Brain pericyte (primary cell): ENCODE data around the gene CDRT4.

ENCODE experiments used
- DNase-seq: peaks from one replicate; pipeline ENCODE4 v3.0.0-alpha.2; 2012; ENCODE audit warnings: low read depth, low spot score

CDRT4 gene

DNA sequence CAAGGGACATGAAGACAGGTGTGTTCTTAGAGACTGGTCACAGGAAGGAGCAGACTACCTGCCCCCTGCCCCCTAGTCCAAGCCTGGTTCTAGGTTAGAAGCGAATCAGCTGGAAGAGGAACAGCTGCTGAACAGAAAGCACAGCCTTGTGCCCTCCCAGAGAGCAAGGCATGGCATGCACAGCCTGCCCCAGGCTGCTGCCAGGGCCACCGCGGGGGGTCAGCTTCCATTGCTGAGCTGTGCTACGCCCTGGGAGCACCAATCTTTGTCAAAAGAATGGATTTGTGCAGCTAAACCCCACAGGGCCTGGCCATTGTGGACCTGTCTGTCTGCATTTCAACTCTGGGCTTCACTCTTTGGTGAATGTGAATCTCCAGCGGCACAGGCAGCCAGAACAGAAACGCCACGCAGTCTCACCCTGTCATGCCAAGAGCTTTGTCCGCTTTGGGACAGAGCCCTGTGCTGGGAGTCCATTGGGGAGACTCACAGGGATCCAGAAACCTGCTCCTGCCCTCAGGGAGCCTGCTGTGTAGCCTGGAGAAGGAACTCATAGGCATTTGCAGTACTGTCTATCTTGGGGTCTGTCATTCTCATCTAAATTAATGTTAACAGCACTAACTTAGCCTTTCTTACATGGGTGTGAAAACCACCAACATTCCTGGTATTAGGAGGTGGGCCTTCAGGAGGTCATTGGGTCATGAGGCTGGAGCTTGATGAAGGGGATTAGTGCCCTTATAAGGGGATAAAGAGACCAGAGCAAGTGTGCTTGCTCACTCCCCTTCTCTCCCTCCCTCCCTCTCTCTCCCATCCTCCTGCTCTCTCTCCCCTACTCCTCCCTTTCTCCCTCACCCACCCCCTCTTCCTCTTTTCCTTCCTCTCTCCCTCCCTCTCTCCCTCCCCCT lies 25.6 kb upstream of the CDRT4 start:
- no peak for DNase-seq

DNA sequence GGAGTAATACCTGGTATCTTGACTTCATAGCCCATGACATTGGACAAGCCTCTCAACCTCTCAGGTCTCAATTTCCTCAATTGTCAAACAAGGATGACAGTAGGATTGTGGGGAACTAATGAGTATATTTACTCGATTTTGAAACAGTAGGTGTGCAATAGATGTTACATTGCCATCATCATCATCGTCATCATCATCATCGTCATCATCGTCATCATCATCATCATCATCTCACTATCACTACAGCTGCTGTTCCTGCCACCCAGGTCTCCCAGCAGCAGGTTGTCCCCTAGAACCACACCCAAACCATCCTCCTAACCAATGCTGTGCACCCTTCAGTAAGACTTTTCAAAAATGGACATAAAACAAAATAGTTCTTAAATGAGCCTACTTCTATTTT lies 24.8 kb upstream of the CDRT4 start:
- no peak for DNase-seq

DNA sequence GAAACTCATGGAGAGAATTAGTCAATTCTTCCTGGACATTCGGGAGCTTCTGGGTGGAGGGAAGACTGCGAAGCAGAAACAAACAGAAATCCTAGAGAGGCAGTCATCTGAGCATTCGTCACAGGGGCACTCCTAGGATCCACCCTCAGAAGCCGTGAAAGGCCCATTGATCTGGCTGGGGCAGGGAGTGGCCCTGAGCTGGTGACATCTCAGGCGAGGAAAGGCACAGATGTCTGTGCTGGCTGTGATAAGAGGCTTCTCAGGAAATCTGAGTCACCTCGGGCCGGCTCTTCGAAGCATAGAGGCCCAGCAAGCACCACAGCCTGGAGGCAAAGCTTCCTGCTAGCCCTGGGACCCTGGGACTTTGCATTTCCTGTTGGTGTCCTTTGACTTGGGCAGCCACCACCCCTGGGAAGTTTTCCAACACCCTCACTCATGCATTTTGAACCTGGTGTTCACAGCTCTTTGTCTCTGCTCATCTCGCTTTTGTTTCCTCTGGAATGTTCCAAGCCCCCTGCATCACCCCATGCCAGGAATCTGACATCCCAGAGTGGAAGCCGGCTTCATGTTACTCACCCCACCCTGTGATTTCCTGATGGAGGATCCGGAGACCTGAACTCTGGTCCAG lies 23.3 kb upstream of the CDRT4 start:
- DNase-seq = no peak

DNA sequence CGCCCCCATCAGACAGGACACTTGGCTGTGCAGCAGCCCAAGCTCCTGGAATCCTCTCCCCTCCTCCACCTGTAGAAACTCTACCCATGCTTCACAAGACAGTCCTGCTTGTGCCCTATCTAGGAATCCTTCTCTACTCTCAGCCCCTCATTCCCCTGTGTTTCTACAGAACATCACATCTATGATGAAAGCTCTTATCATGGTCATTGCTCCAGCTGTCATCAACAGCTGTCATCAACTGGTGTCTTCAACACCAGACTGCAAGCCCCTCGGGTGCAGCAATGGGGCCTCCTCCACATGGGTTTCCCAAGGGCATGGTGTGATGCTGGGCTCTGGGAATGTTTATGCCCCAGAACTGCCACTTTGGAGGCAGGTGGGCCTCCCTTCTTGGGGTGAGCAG lies 21.1 kb upstream of the CDRT4 start:
- no peak for DNase-seq

DNA sequence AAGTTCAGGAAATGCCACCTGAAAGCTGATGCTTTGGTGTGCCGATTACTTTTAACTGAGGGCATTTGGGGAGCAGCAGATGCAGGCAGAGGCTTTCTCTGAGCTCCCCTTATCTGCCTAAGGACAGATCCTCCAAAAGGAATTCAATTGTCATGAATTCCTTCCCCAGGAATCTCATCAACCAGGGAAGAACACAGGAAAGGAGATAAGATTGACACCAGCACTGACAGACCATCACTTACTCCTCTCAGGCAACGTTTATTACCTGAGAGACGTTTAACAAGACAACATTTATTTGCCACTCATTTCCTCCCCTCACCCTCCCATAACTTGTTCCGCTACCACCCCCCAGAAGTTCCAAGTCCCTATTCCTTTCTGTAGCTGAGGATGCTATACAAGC lies 17.6 kb upstream of the CDRT4 start:
- DNase-seq = no peak

DNA sequence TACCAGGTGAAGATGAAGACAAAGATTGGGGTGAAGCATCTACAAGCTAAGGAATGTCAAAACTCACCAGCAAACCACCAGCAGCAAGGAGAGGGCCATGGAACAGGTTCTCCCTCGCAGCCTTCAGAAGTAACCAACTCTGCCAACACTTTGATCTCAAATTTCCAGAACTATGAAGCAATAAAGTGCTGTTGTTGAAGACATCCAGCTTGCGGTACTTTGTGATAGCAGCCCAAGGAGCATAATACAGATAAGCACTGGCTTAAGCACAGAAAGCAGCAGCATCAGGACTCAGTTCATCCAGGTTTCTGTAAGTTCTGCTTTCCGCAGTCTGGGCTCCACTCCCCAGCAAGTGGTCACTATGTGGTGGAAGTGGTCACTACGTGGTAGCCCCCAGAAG lies 16.0 kb upstream of the CDRT4 start:
- no peak for DNase-seq

DNA sequence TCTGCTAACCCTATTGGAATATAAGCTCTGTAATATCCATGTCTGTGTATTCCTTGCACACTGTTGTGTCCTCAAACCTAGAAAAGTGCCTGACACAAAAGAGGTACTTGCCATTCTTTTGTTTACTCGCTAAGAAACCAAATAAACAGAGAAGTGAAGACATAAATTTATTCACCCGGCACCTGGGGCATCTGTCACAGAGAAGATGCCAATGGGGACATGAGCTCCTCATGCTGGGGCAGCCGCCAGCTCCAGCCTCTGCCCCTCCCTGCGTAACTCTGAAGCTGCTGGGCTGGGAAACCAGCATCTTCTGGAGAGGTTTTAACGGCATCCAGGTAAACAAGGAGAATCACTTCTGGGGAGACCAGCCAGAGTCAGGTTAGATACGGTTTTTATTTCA lies 15.1 kb upstream of the CDRT4 start:
- DNase-seq = no peak

DNA sequence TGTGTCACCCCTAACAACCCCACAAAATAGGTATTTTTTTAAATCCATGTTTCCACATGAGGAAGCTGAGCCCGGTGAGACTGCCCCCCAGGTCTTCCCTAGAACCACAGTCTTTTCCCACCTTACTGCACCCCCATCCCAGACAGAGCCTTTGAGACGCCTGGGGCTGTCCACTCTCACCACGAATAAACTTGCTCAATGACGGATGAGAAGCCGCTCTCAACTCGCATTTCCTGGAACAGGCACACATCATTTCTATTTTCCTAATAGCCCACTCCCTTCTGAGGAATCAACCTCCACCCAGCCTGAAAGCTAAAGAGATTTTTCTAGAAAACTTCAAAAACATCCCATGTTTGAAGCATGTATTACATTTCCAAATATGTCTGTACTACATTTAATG lies 14.1 kb upstream of the CDRT4 start:
- no peak for DNase-seq

DNA sequence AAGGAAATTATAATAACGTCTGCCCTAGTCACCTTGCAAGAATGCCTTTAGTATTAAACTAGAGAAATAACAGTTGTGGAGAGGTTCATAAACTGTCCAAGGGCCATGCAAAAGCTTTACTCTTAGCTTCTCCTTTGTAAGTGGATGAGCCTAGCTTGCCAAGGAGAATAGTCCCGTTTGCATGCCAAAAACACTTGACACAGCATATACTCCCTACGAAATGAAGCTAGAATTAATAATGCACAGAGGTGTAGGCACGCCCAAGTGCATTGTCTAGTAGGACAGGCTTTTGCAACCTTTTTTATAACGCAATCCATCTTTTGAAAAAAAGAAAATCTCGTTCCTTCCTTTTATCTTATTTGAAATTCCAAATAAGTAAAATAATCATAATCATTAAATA lies 12.8 kb upstream of the CDRT4 start:
- DNase-seq = no peak

DNA sequence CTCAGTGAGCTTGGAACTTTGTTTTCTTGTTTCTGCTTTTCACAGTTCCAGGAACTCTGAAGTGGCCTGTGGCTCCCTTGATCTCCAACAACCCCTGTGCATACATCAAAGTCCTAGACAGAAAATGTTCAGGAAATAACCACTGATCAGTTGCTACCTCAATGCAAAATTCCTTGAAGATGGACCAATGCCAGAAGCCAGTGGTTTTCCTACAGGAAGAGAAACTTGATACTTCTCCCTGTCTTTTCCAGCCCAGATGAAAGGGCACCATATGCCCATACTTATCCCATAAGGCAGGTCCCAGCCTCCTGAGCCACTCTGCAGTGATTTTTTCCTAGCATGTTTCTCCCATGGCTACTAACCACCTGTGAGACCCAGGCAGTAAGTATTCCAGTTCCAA lies 12.3 kb upstream of the CDRT4 start:
- no peak for DNase-seq

DNA sequence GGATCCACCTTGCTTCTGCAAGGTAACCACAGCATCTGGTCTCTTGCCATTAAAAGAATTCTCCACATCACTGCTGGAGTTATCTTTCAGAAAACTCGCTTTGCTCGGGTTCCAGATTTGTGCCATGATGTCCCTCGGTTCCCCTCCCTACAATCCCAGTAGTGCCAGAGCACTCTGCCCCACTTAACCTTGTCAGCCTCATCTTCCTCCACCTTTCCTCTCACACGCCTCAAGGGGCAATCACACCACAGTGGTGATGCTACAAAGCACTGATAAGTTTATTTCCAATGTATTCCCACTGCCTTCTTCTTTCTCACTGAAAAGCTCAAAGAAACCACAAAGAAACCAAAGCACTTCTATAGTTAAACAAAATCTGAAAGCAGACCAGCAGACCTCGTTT lies 11.4 kb upstream of the CDRT4 start:
- no peak for DNase-seq

DNA sequence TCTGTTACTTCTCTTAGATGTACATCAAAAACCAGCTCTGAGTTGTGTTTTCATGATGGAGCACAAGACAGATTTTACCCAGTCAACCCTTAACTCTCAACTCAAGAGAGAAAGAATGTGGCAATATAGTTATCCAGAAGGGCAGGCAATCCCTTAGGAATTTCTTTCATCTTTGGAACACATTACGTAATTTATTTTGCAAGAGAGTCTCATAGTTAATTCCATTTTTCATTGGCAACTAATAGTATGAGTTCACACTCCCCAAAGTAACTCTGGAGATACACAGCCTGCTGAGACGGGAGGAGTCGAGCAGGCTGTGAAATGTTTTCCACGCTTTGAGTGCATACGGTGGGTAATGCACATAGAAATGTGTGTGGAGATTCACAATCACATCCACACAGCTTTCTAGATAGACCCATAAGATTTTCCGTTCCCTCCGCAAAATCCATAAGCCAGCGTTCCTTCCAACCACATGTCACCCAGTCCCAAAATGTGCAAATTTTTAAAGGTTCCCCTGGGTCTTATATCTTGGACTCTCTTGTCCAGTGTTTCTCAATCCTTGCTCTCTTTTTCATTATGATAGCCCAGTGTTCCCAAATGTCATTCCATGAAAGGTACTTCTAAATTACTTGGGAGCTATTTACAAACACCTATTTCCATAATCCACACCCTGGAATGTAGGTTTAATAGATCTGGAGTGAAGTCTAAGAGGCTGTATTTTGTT lies 8.4 kb upstream of the CDRT4 start:
- DNase-seq = no peak

DNA sequence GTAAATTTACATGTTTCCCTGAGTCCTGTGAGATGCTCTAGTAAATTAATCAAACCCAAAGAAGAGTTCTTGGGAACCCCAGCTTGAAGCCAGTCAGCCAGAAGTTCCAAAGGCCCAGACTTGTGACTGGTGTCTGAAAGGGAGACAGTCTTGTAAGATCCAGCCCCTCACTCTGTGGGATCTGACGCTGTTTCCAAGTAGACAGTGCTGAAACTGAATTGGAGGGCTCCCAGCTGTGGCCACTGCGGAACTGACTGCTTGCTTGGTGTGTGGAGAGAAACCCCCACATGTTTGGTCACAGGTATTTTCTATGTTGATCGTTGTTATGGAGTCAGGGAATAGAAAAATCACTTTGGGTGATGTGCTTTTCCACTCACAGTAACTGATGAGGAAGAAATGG lies 5.5 kb upstream of the CDRT4 start:
- no peak for DNase-seq

DNA sequence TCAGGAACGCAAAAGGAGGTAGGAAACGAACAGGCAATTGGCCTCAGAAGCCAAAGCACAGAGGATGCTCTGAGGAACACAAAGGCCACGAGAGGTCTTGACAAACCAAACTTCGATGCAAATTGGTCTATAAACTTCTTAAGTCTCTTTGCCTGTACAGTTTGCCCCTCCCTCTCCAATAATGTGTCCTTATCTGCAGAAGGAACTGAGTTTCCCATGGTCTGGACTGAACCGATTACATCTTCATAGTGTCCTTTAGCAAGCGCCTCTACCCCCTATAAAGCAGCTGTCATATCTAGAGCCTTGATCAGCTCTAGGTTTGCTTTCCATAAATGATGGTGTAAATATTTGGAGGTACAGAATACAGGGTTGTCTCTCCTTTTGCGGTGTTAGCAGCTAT lies 3.1 kb upstream of the CDRT4 start:
- no peak for DNase-seq

DNA sequence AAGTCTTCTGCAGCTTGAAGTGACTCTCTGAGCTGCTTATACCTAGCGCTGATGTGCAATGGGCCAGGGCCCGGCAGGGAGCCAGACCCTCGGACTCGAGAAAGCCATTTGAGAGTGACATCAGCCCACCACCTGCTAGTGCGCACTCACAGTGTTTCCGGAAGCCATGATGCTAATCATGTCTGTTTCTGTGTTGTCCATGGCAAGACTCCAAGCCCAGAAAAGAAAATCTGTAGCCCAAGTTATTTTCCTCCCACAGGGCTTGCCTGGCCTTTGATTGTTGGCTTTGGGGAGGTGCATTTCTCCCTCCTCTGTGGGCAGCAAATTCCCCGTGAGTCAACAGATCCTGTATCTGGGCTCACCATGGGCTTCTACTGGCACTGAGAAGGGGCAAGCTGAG lies 1.8 kb upstream of the CDRT4 start:
- peak; percentile 96 for DNase-seq

DNA sequence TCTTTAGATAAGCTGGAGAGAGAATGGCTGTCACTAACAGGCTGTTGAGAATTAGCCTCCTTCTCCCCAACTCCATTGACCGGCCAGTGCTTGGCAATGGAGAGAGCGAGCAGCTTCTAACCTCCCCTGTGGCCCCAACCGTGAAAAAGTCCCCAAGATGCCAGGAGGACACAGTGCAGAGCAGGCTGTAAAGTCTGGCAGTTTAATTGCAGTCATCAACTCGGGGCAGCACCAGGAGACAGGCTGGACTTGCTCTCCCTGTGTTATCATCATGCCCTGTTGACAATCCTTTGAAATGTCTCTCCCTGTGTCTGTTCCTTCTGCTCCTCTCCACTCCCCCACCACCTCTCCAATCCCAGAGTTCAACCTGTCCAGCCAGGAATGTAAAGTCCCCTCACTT lies 705 bp upstream of the CDRT4 start:
- no peak for DNase-seq

DNA sequence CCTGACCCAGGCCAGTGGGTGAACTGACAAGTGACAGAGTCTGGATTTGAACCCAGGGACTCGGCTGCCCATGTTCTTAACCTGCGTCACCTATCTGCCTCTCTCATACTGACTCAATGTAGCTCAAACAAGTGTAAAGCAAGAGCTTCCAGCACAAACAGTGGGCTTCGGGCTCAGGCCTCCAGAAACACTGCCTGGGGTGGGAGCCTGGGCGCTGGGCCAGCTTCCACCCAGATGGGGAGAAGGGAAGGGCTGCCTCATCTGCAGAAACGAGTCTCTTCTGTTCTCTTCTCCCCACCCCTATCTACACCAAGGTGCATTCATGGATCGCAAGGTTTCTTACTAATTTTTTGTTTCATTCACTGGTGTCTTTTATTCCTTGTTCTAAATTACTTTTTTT lies 1.3 kb downstream of the CDRT4 start:
- no peak for DNase-seq

DNA sequence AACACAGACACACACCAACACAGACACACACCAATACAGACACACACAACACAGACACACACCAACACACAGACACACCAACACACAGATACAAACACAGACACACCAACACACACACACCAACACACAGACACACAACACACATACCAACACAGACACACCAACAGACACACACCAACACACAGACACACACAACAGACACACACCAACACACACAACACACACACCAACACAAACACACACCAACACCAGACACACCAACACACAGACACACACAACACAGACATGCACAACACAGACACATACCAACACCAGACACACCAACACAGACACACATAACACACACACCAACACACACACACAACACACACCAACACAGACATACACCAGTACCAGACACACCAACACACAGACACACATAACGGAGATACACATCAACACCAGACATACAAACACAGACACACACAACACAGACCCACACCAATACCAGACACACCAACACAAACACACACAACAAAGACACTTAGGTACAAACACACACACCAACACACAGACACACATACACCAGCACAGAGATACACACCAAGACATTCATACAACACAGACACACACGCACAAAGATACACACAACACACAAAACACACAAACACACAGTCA lies 2.2 kb downstream of the CDRT4 start:
- DNase-seq = no peak

DNA sequence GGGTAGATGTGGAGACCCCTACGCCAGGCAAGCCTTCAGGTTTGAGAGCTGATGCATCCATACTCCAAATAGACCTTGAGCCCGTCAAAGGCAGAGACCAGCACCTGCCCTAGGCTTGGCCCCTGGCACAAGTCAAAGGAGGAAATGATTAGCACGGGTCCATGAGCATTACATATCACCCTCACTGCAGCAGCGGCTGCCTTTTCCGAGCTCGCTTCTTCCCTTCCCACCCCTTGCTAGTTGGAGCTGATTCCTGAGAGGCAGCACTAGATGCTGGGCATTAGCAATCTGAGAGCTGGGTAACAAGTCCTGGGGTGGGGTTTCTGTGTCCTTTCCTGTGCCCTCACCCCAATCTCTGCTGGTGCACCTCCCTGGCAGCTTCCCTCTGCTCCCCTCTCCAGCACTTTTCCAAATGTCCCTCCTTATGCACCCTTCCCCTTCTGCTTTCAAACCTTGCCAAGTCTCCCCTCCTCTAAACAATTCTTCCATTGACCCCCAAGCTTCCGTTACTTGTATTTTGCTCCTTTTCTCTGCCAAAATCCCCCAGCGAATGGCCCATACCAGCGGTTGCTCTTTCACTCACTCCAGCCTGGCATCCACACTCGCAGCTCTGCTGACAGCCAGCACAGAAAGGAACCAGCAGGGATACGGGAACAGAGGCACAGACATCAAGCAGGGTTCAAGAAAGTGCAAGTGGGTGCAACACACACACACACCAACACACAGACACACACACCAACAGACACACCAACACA lies 3.0 kb downstream of the CDRT4 start:
- no peak for DNase-seq

DNA sequence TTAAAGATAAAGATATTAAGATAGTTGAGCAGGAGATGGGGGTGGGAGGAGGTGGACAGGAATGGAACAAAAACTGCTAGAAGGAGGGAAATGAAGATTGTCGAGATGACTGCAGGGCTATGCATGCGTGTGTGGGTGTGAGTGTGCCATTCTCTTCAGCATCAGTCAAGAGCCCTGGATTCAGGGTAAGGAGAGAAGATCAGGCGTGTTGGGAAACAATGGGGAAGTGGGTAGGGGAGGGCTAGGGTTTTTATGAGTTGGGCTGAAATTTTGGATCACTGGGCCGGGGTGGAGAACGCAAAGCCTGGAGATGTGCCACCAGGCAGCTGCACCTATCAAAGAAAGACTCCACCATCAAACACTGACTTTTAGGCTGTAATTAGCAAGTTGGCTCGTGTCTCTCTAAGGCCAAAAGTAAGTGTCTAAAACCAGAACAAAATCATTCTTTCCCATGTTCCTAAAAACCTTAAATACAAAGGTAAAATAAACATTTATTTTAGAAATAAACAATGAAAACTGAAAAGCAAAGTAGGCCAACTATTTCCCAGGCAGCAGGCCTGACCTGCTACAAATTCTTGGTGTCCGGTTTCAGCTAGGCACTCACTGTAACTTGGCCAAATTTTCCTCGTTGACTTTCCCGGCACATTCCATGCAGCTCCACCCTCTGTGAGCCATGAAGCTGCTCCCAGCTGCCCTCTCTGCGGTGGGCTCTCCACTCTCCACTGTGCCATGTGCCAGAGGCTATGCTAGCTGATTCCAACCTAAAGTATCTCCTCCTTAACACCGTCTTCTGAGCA lies 4.2 kb downstream of the CDRT4 start:
- DNase-seq = peak; percentile 45

DNA sequence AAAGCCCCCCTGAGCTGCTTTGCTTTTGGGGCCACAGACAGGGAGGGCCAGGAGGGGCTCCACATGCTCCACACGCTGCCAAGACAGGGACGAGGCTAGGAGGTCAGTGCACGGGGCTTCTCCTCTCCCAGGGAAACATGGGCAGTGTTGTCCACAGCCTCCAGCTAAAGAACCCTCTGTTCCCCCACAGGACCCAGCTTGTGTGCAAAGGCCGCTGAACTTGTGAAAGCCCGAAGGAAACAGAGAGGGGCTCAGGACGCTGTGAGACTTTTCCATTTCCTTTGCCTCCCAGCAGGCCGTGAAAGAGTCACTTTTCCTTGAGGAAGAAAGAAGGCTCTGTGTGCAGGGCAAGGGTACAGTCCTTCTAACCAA lies 9.7 kb downstream of the CDRT4 start:
- no peak for DNase-seq
